Left ventricle myocardium inferior (tissue), 1 donor: ENCODE results near the gene OR10A5. TPM values are rescaled to one million over a fixed set of nuclear protein-coding genes. Genes with fewer than 3 reads are reported as not detected.

Experiments
- DNase-seq: peaks from one replicate; pipeline ENCODE4 v3.0.0-alpha.2; 2020
- H3K27ac ChIP-seq: fragments of 200-600 bp; replicated peaks from 2 replicates; pipeline ENCODE4 v1.8.0; 2021
- H3K27me3 ChIP-seq: fragments of 200-600 bp; 2 replicates; pipeline ENCODE4 v1.8.0; 2021; ENCODE audit warnings: low read depth
- H3K36me3 ChIP-seq: fragments of 200-600 bp; 2 replicates; pipeline ENCODE4 v1.8.0; 2021
- H3K4me1 ChIP-seq: fragments of 200-600 bp; 2 replicates; pipeline ENCODE4 v1.8.0; 2021
- H3K4me3 ChIP-seq: fragments of 200-600 bp; 2 replicates; pipeline ENCODE4 v1.8.0; 2021; ENCODE audit warnings: mild to moderate bottlenecking, moderate library complexity
- H3K9me3 ChIP-seq: fragments of 200-600 bp; replicated peaks from 2 replicates; pipeline ENCODE4 v1.8.0; 2021
- intact Hi-C: fragments of 100-400 bp; cut with micrococcal nuclease; formaldehyde crosslinking; loops from one replicate; pipeline ENCODE4 v1.11.0; 2022
- total RNA-seq: library from RNA; stranded (reverse); fragmentation: NEBNext Ultra II Directional; extraction: Animal tissue kit (Norgen Biotek cat#: 25700); gene quantifications from one replicate; pipeline ENCODE4 v1.2.1, GENCODE V29; 2021
- TF ChIP-seq, protein P1 (sequence below): fragments of 200-600 bp; IDR thresholded peaks from 2 replicates; pipeline ENCODE4 v1.8.0; 2021; ENCODE audit warnings: antibody characterized with exemption, mild to moderate bottlenecking, borderline replicate concordance
- donor health status: DM: no; HTN: yes; CAD: no; lungs with severe emphysema.

OR10A5 gene
- total RNA-seq, 1 donor from 2014 or later = not detected

DNA sequence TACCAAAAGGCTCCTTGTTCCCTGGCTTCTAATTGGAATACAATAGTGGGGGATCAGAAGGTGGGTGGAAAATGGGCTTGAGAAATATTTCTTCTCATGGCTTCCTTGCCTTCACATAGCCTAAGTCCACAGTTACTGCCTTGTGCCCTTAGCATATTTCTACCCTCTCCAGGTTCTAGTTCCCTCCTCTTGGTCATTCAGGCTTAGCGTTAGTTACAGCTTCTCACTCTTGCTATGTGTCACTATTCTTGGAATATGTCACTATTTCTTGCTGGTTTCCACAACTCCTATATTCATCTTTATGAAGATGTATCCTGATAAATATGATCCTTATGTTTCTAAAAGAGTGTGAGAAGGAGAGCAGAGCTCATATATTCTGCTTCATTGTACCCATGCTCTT, 44.4 kb downstream of the OR10A5 start:
- intact Hi-C loops = no loop called here
- Histone ChIP-seq H3K4me1 (no peaks in the 10 kb centered on the region), H3K27me3 (no peaks in the 10 kb centered on the region), H3K9me3 (peaks cover 10% of the 10 kb centered on the region), H3K4me3 (no peak overlapping the region), H3K36me3 (no peaks in the 10 kb centered on the region), H3K27ac (no peak overlapping the region)
- TF ChIP-seq, protein P1, sequence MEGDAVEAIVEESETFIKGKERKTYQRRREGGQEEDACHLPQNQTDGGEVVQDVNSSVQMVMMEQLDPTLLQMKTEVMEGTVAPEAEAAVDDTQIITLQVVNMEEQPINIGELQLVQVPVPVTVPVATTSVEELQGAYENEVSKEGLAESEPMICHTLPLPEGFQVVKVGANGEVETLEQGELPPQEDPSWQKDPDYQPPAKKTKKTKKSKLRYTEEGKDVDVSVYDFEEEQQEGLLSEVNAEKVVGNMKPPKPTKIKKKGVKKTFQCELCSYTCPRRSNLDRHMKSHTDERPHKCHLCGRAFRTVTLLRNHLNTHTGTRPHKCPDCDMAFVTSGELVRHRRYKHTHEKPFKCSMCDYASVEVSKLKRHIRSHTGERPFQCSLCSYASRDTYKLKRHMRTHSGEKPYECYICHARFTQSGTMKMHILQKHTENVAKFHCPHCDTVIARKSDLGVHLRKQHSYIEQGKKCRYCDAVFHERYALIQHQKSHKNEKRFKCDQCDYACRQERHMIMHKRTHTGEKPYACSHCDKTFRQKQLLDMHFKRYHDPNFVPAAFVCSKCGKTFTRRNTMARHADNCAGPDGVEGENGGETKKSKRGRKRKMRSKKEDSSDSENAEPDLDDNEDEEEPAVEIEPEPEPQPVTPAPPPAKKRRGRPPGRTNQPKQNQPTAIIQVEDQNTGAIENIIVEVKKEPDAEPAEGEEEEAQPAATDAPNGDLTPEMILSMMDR = no peak
- no peak for DNase-seq

DNA sequence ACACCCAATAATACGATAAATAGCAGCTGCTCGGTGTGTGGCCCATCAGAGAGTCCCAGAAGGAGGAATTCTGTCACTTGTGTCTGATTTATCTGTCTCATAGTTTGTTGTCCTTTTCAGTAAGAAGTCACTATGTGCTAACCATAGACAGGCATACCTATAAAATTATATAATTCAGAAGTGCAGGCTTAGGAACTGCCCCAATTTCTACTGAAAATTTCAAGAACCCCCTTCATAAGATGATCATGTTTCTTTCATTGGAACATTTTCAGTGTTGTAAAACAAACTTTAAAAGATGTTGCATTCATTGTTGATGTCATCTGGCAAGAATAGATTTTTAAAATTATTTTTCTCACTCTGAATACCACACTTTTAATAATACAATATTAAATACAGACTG, 46.9 kb downstream of the OR10A5 start, which contains the start of gene OR2D2:
Gene OR2D2, minus strand, starts transcription at position 101 of the 400 bp plus-strand sequence. Its CDS starts 0 bp downstream, at position 101.
- Histone ChIP-seq H3K9me3 (peaks cover 10% of the 10 kb centered on the region), H3K27me3 (no peaks in the 10 kb centered on the region), H3K36me3 (no peaks in the 10 kb centered on the region), H3K4me1 (no peaks in the 10 kb centered on the region), H3K4me3 (no peak within 1 kb of the TSS), H3K27ac (no peak within 1 kb of the TSS)
- intact Hi-C loops = no loop called here
- no peak for DNase-seq
- TF ChIP-seq, protein P1 = no peak

GRCh38 chr11:6894097-6894496, 48.6 kb downstream of the OR10A5 start:
- Histone ChIP-seq H3K27me3 (no peaks in the 10 kb centered on the region), H3K36me3 (no peaks in the 10 kb centered on the region), H3K9me3 (peaks cover 4% of the 10 kb centered on the region), H3K27ac (no peak overlapping the region), H3K4me3 (no peak overlapping the region), H3K4me1 (no peaks in the 10 kb centered on the region)
- intact Hi-C loops = no loop called here
- TF ChIP-seq, protein P1 = no peak
- no peak for DNase-seq

DNA sequence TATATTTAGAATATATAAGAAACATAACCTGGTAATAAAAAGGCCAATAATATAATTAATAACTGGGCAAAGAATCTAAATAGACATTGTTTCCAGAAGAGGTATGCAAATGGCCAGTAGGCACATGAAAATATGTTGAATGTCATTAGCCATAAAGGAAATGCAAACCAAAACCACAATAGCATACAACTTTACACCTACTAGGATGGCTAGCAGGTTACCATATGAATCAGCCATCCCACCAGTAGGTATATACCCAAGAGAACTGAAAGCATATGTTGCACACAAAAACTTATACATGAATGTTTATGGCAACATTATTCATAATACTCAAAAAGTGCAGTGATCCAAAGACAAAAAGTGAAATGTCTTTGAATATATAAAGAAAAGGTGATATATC, 49.5 kb downstream of the OR10A5 start:
- intact Hi-C loops = no loop called here
- TF ChIP-seq, protein P1 = no peak
- H3K4me1 ChIP-seq = no peaks in the 10 kb centered on the region
- no peaks in the 10 kb centered on the region for H3K9me3 ChIP-seq
- no peak overlapping the region for H3K27ac ChIP-seq
- no peaks in the 10 kb centered on the region for H3K27me3 ChIP-seq
- H3K36me3 ChIP-seq = no peaks in the 10 kb centered on the region
- no peak overlapping the region for H3K4me3 ChIP-seq
- no peak for DNase-seq

Other genes with a start within 250 kb of the OR10A5 start
- gene RRP8, start 242.1 kb upstream of the OR10A5 start, total RNA-seq = 19.2 TPM
- gene ILK, start 241.9 kb upstream of the OR10A5 start, total RNA-seq = 192 TPM
- 106 TPM for gene TAF10, start 233.5 kb upstream of the OR10A5 start, total RNA-seq
- 84.2 TPM for gene TPP1, start 226.3 kb upstream of the OR10A5 start, total RNA-seq
- 9.5 TPM for gene DCHS1, start 189.9 kb upstream of the OR10A5 start, total RNA-seq
- gene MRPL17, start 162.3 kb upstream of the OR10A5 start, total RNA-seq = 40.2 TPM
- not detected for gene OR2AG2, start 73.7 kb upstream of the OR10A5 start, total RNA-seq
- gene OR2AG1, start 62.7 kb upstream of the OR10A5 start, total RNA-seq = not detected
- not detected for gene OR6A2, start 46.0 kb upstream of the OR10A5 start, total RNA-seq
- not detected for gene OR10A2, start 17.4 kb downstream of the OR10A5 start, total RNA-seq
- not detected for gene OR10A4, start 30.9 kb downstream of the OR10A5 start, total RNA-seq
- not detected for gene OR2D2, start 46.8 kb downstream of the OR10A5 start, total RNA-seq
- not detected for gene OR2D3, start 75.3 kb downstream of the OR10A5 start, total RNA-seq
- 0.77 TPM for gene ZNF215, start 80.7 kb downstream of the OR10A5 start, total RNA-seq
- gene ZNF214, start 174.7 kb downstream of the OR10A5 start, total RNA-seq = 0.96 TPM
- gene NLRP14, start 174.8 kb downstream of the OR10A5 start, total RNA-seq = not detected
- gene RBMXL2, start 243.3 kb downstream of the OR10A5 start, total RNA-seq = not detected